Ascending aorta (tissue), 2 donors: Measurements from ENCODE around the gene RSF1. TPM values are rescaled to one million over a fixed set of nuclear protein-coding genes. Genes with fewer than 3 reads are reported as not detected.

ENCODE experiments used
- DNase-seq, 2 donors: peaks; one replicate each; pipeline ENCODE4 v3.0.0-alpha.2; 2019; ENCODE audit warnings: low spot score in 2 of 2
- H3K27ac ChIP-seq, 2 donors: fragments of 200-600 bp; sonication (generic); one replicate each; pipeline ENCODE4 v1.5.1; 2016 to 2017; ENCODE audit warnings: mild to moderate bottlenecking in 1 of 2
- H3K27me3 ChIP-seq: fragments of 200-600 bp; sonication (generic); one replicate; pipeline ENCODE4 v1.5.1; 2017
- H3K36me3 ChIP-seq, 2 donors: fragments of 200-600 bp; sonication (generic); one replicate each; pipeline ENCODE4 v1.5.1; 2016
- H3K4me1 ChIP-seq, 2 donors: fragments of 200-600 bp; sonication (generic); one replicate each; pipeline ENCODE4 v1.5.1; 2016 to 2017; ENCODE audit warnings: mild to moderate bottlenecking in 1 of 2
- H3K4me3 ChIP-seq, 2 donors: fragments of 200-600 bp; sonication (generic); one replicate each; pipeline ENCODE4 v1.5.1; 2016 to 2017; ENCODE audit warnings: mild to moderate bottlenecking in 1 of 2
- H3K9me3 ChIP-seq, 2 donors: fragments of 200-600 bp; sonication (generic); one replicate each; pipeline ENCODE4 v1.5.1; 2016
- CTCF ChIP-seq, 3 experiments: fragments of 200-600 bp in 2 of 3; fragments of 450-650 bp in 1 of 3; sonication (generic) in 2 of 3; IDR thresholded peaks; one replicate each; pipeline ENCODE4 v1.5.1; 2016 to 2019; ENCODE audit warnings: antibody characterized with exemption in 3 of 3, mild to moderate bottlenecking in 1 of 3, moderate library complexity in 1 of 3
- intact Hi-C: fragments of 100-400 bp; cut with DNase I; formaldehyde crosslinking; loops from one replicate; pipeline ENCODE4 v1.15.1; 2023
- total RNA-seq: library from RNA; depleted of rRNA; stranded (reverse); fragments of >200 nt; gene quantifications from one replicate; pipeline ENCODE4 v1.1.0, GENCODE V29; 2016

Gene RSF1
- total RNA-seq, 1 donor from 2014 or later, result 17.8 TPM

- Histone ChIP-seq H3K36me3 (no peaks in the 10 kb centered on the region), H3K27me3 (no peaks in the 10 kb centered on the region), H3K4me3 (no peak overlapping the region), H3K27ac (no peak overlapping the region), H3K4me1 (no peaks in the 10 kb centered on the region), H3K9me3 (no peaks in the 10 kb centered on the region)
- no peak for DNase-seq
- TF ChIP-seq CTCF (IDR thresholded peaks at IDR 0.05), result no peak
- intact Hi-C loops, result no loop called here
Measured at GRCh38 chr11:77775936-77776335, 44.6 kb downstream of the RSF1 start.

GRCh38 chr11:77771135-77771534 is 49.4 kb downstream of the RSF1 start:
- Histone ChIP-seq H3K9me3 (no peaks in the 10 kb centered on the region), H3K27ac (no peak overlapping the region), H3K4me3 (no peak overlapping the region), H3K4me1 (peaks cover 0 to 2% of the 10 kb centered on the region in 2 donors), H3K27me3 (no peaks in the 10 kb centered on the region), H3K36me3 (no peaks in the 10 kb centered on the region)
- TF ChIP-seq CTCF (IDR thresholded peaks at IDR 0.05), result no peak
- DNase-seq, result no peak
- intact Hi-C loops, result no loop called here

- H3K36me3 ChIP-seq, result no peaks in the 10 kb centered on the region
- no peak for DNase-seq
- no peaks in the 10 kb centered on the region for H3K9me3 ChIP-seq
- intact Hi-C loops, result no loop called here
- peaks cover 0 to 2% of the 10 kb centered on the region in 2 donors for H3K4me1 ChIP-seq
- H3K4me3 ChIP-seq, result no peak overlapping the region
- no peak for TF ChIP-seq CTCF (IDR thresholded peaks at IDR 0.05)
- no peak overlapping the region for H3K27ac ChIP-seq
- H3K27me3 ChIP-seq, result no peaks in the 10 kb centered on the region
Measured at GRCh38 chr11:77770629-77771028, 49.9 kb downstream of the RSF1 start.

DNA sequence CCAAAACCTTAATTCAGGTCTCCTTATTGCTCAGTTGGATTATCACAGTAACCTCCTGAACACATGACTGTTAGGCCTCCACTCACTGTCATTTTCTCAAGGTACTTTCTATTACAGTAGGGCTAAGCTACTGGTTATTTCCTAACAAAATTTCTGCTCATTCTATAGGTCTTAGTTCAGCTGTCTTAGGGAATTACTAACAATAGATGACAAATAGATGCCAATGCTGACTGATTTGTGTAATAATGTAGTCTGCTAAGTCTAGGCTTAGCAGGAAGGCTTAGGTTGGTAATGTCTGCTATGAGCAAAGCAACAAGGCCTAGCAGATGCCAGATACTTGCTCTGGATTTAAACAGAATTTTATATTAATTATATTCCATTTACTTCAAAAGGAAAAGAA is 58.1 kb downstream of the RSF1 start:
- Histone ChIP-seq H3K36me3 (peaks cover 7 to 19% of the 10 kb centered on the region in 2 donors), H3K4me3 (no peak overlapping the region), H3K4me1 (no peaks in the 10 kb centered on the region), H3K27me3 (no peaks in the 10 kb centered on the region), H3K27ac (no peak overlapping the region), H3K9me3 (no peaks in the 10 kb centered on the region)
- no peak for DNase-seq
- intact Hi-C loops, result no loop called here
- TF ChIP-seq CTCF (IDR thresholded peaks at IDR 0.05), result no peak

- TF ChIP-seq CTCF (IDR thresholded peaks at IDR 0.05), result no peak
- intact Hi-C loops, result no loop called here
- no peak overlapping the region for H3K4me3 ChIP-seq
- DNase-seq, result no peak
- H3K4me1 ChIP-seq, result no peaks in the 10 kb centered on the region
- H3K9me3 ChIP-seq, result no peaks in the 10 kb centered on the region
- no peak overlapping the region for H3K27ac ChIP-seq
- no peaks in the 10 kb centered on the region for H3K27me3 ChIP-seq
- H3K36me3 ChIP-seq, result peaks cover 7 to 19% of the 10 kb centered on the region in 2 donors
Measured at GRCh38 chr11:77761491-77761890, 59.0 kb downstream of the RSF1 start.

DNA sequence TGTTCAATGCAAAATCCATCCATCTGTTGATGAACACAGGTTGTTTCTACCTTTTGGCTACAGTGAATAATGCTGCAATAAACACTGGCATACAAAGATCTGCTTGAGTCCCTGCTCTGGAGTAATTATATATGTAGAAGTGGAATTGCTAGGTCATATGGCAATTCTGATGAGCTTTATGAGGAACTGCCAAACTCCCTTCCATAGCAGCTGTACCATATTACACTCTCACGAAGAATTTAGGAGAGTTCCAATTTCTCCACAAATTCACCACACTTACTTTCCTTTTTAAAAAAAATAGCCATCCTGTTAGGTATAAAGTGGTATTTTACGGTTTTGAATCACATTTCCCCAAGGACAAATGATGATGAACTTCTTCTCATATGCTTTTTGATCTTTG is 62.2 kb downstream of the RSF1 start:
- Histone ChIP-seq H3K4me1 (no peaks in the 10 kb centered on the region), H3K9me3 (no peaks in the 10 kb centered on the region), H3K36me3 (peaks cover 0 to 15% of the 10 kb centered on the region in 2 donors), H3K27ac (no peak overlapping the region), H3K4me3 (no peak overlapping the region), H3K27me3 (no peaks in the 10 kb centered on the region)
- DNase-seq, result no peak
- TF ChIP-seq CTCF (IDR thresholded peaks at IDR 0.05), result no peak
- intact Hi-C loops, result no loop called here
